Heart left ventricle (tissue), 16 donors: ENCODE results near the gene SLC45A3. TPM values are rescaled to one million over a fixed set of nuclear protein-coding genes. Genes with fewer than 3 reads are reported as not detected.

ENCODE experiments used
- ATAC-seq, 4 donors: fragments of 200-7000 bp; cut with Tn5 transposase; one replicate each; pipeline ENCODE4 v1.9.1; 2020 to 2022; ENCODE audit warnings: moderate library complexity in 4 of 4, mild to moderate bottlenecking in 3 of 4, moderate number of reproducible peaks in 1 of 4
- DNase-seq, 5 donors: peaks; one replicate each; pipeline ENCODE4 v3.0.0-alpha.2; 2020
- H3K27ac ChIP-seq, 12 donors: fragments of 200-600 bp; sonication (generic) in 4 of 12; one replicate each; pipeline versions ENCODE4 v1.5.0 to v1.8.0; 2016 to 2022; ENCODE audit warnings: mild to moderate bottlenecking in 2 of 12
- H3K27me3 ChIP-seq, 9 donors: fragments of 200-600 bp; sonication (generic) in 2 of 9; one replicate each; pipeline versions ENCODE4 v1.5.1 to v1.8.0; 2016 to 2022; ENCODE audit warnings: mild to moderate bottlenecking in 3 of 9
- H3K36me3 ChIP-seq, 9 donors: fragments of 200-600 bp; sonication (generic) in 2 of 9; one replicate each; pipeline versions ENCODE4 v1.5.0 to v1.8.0; 2018 to 2022; ENCODE audit warnings: mild to moderate bottlenecking in 2 of 9
- H3K4me1 ChIP-seq, 12 donors: fragments of 200-600 bp; sonication (generic) in 4 of 12; one replicate each; pipeline versions ENCODE4 v1.5.0 to v1.8.0; 2016 to 2022; ENCODE audit warnings: mild to moderate bottlenecking in 3 of 12
- H3K4me3 ChIP-seq, 12 donors: fragments of 200-600 bp; sonication (generic) in 4 of 12; one replicate each; pipeline versions ENCODE4 v1.5.0 to v1.8.0; 2017 to 2022; ENCODE audit warnings: mild to moderate bottlenecking in 9 of 12, moderate library complexity in 4 of 12
- H3K9me3 ChIP-seq, 12 donors: fragments of 200-600 bp; sonication (generic) in 4 of 12; one replicate each; pipeline versions ENCODE4 v1.5.0 to v1.8.0; 2016 to 2022; ENCODE audit warnings: mild to moderate bottlenecking in 1 of 12
- POLR2A ChIP-seq, 2 donors: fragments of 450-650 bp; IDR thresholded peaks; one replicate each; pipeline ENCODE4 v1.6.1; 2017; ENCODE audit warnings: antibody characterized with exemption in 2 of 2, mild to moderate bottlenecking in 2 of 2, moderate library complexity in 2 of 2
- WGBS, 4 donors: extraction: QIAGEN DNeasy Blood & Tissue Kit in 2 of 4; methylation state at CpG; one replicate each; pipeline versions ENCODE4 v1.1.5 to v1.1.7; 2013 to 2018; 5-methylcytosine and 5-hydroxymethylcytosine counted together
- intact Hi-C, 10 donors: fragments of 100-400 bp; cut with DNase I; formaldehyde crosslinking; loops; one replicate each; pipeline versions ENCODE4 v1.11.1 to v1.14.2; 2022
- polyA plus RNA-seq, 2 donors: library from polyadenylated mRNA; stranded (reverse); fragments of 200-250 nt; gene quantifications; one replicate each; pipeline ENCODE4 v1.2.3, GENCODE V29; 2013
- total RNA-seq, 9 donors: library from RNA; depleted of rRNA in 2 of 9; stranded (reverse); fragments of >200 nt in 2 of 9; fragmentation: NEBNext Ultra II Directional in 3 of 9; extraction: Animal tissue kit (Norgen Biotek cat#: 25700) in 3 of 9; gene quantifications; one replicate each; pipeline versions ENCODE4 v1.1.0 to v1.2.4, GENCODE V29; 2016 to 2023
- TF ChIP-seq, protein P1 (sequence below), 12 donors: fragments of 200-600 bp; sonication (generic) in 4 of 12; IDR thresholded peaks; one replicate each; pipeline versions ENCODE4 v1.5.0 to v1.8.0; 2018 to 2022; ENCODE audit warnings: antibody characterized with exemption in 12 of 12, mild to moderate bottlenecking in 5 of 12
- donor health status: ischemic (EF 13 %, LVEDD 7.1; RV severe dilation, severe dysfunction).
- donor health status: healthy with polysubstance abuse.
- donor health status: DM: no; HTN: yes; CAD: no.
- donor health status: DM: no; HTN: no; CAD: no.
- donor health status: ischemic (EF 25% LVEDD 6.9; RV normal size, moderate dysfunction).
- donor health status: ischemic (EF 25% LVEDD 5.7; RV mildly dilated, moderate dysfunction).
- donor health status: healthy.
- donor health status: DM: yes; HTN: yes; CAD: no.
- donor health status: ischemic (EF 35%, LVEDD 5.7; RV mildly dilated, moderate dysfunction).
- donor health status: nonischemic (EF 11% LVEDD 7.7; RV severe dilation, severe dysfunction).
- donor health status: DM: yes; HTN: yes; CAD: no.
- donor health status: PGD.
- donor health status: ischemic (EF 29% LVEDD 5.4; RV normal size, mild dysfunction).
- donor health status: nonischemic (EF 23%, LVEDD 6.1; RV moderate dilation, normal function).

The SLC45A3 gene
- total and polyA plus RNA-seq, 11 donors, result 1.2 to 6.1 (median 2.6) TPM

DNA sequence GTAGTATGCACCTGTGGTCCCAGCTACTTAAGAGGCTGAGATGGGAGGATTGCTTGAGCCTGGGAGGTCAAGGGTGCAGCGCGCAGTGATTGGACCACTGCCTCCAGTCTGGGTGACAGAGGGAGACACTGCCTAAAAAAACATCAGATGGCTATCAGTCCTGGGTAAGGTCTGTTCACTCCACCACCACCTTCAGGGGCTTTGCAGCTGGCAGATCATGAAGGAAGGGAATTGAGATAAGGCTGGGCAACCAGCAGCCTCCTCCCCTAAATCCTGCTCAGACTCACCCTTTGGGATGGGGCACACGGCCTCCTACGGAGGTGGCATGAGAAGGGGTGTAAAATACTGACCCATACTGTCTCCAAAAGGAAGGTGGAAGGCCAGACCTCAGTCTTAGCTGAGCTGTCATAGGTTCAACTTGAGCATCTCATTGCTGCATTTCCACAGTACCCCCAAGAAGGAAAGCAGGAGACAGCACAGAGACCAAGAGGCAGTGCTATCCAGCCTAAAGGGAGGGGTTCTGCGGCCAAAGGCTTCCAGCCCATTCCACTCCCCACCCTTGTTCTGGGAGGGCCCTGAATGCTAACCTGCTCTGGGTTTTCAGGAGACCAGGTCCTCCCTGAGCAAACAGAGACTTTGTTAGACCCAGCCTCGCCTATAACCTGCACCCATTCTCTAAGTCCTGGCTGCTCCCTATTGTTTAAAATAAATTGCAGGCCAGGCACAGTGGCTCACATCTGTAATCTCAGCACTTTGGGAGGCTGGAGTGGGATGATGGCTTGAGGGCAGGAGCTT, 13.7 kb downstream of the SLC45A3 start:
- no peaks in the 10 kb centered on the region for H3K9me3 ChIP-seq
- no peak overlapping the region for H3K4me3 ChIP-seq
- peaks cover 0 to 32% (median 2%) of the 10 kb centered on the region in 12 donors for H3K4me1 ChIP-seq
- no peak for ATAC-seq
- no peak overlapping the region for H3K27ac ChIP-seq
- no peak for DNase-seq
- H3K27me3 ChIP-seq, result no peaks in the 10 kb centered on the region
- intact Hi-C loops, result no loop called here
- TF ChIP-seq, protein P1, sequence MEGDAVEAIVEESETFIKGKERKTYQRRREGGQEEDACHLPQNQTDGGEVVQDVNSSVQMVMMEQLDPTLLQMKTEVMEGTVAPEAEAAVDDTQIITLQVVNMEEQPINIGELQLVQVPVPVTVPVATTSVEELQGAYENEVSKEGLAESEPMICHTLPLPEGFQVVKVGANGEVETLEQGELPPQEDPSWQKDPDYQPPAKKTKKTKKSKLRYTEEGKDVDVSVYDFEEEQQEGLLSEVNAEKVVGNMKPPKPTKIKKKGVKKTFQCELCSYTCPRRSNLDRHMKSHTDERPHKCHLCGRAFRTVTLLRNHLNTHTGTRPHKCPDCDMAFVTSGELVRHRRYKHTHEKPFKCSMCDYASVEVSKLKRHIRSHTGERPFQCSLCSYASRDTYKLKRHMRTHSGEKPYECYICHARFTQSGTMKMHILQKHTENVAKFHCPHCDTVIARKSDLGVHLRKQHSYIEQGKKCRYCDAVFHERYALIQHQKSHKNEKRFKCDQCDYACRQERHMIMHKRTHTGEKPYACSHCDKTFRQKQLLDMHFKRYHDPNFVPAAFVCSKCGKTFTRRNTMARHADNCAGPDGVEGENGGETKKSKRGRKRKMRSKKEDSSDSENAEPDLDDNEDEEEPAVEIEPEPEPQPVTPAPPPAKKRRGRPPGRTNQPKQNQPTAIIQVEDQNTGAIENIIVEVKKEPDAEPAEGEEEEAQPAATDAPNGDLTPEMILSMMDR (IDR thresholded peaks at IDR 0.05), result no peak
- no peak for TF ChIP-seq POLR2A (IDR thresholded peaks at IDR 0.05)
- WGBS, 4 donors, result 96 to 100% (median 97%) methylated on average over 6 of the region's 6 CpGs
- H3K36me3 ChIP-seq, result no peaks in the 10 kb centered on the region

DNA sequence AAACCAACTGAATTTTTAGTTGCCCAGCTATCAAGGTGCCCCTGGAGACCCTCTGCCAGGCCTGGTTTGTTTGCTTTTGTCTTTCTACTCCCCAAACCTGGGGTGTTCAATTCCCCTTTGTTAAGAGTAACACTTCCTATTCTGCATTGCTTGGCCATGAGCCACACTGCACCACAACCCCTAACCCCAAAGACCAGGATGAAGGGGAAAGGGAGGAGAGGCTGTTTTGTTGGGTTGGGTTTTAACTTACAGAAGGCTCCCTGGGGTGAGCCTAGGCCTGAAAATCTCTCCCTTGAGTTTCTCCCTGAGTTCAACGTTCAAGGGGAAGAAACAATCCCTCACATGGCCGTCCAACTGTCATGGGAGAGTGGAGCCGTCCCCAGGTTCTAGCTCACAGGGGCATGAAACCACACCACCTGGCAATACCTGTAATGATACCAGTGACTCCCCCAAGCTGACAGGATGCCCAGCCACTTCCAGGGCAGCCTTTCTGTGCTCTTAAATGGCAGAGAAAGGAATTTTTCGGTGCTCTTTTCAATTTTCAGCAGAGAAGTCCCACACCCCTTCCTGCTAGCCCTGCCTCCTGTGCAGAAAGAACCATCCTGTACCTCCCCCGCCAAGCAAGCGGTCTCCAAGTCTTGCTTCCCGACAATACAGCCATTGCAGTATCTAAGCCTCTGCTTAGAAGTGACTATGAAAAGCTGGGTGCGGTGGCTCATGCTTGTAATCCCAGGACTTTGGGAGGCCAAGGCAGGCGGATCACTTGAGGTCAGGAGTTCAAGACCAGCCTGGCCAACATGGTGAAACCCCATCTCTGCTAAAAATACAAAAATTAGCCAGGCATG, 14.9 kb downstream of the SLC45A3 start:
- peak in 1 of 4 donors; percentile 23 for ATAC-seq
- Histone ChIP-seq H3K36me3 (no peaks in the 10 kb centered on the region), H3K27me3 (no peaks in the 10 kb centered on the region), H3K4me1 (peaks cover 0 to 32% (median 2%) of the 10 kb centered on the region in 12 donors), H3K27ac (no peak overlapping the region), H3K9me3 (no peaks in the 10 kb centered on the region), H3K4me3 (no peak overlapping the region)
- no peak for TF ChIP-seq POLR2A (IDR thresholded peaks at IDR 0.05)
- 47 to 79% (median 61%) methylated on average over 6 to 9 of the region's 9 CpGs for WGBS, 4 donors
- DNase-seq, result no peak
- intact Hi-C loops, result no loop called here

DNA sequence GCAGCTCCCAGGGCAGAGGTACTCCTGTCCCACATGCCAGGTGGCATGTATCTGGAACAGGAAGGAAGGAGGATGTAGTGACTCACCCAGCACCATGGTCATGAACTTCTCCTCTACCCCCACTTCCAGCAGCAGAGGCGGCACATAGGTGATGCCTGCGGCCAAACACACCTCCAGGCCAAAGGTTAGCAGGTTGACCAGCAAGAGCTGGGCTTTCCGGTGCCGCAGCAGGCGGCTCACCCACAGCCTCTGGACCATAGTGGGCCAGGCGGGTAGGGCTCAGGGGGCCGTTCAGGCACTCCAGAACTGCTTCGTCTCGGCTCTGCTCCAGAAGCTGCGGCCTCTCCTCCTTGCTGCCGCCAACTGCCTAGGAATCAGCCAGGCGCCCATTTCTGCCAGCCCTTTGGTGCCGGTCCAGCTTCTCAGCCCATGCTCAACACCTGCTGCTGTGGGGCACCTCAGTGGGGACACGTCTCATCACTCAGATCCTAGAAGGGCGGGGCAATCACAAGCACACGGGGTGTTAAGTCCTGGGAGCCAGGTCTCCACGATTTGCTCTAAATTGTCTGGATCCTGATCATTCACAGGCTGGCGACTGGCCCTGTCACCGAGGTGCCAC, 15.8 kb downstream of the SLC45A3 start:
- H3K36me3 ChIP-seq, result no peaks in the 10 kb centered on the region
- no peak overlapping the region for H3K27ac ChIP-seq
- DNase-seq (no peak), ATAC-seq (no peak)
- 83 to 89% (median 86%) methylated on average over 11 to 19 of the region's 19 CpGs for WGBS, 4 donors
- H3K9me3 ChIP-seq, result no peaks in the 10 kb centered on the region
- TF ChIP-seq POLR2A (IDR thresholded peaks at IDR 0.05), result no peak
- TF ChIP-seq, protein P1 (IDR thresholded peaks at IDR 0.05), result no peak
- no peaks in the 10 kb centered on the region for H3K27me3 ChIP-seq
- peaks cover 0 to 25% (median 2%) of the 10 kb centered on the region in 12 donors for H3K4me1 ChIP-seq
- no peak overlapping the region for H3K4me3 ChIP-seq
- intact Hi-C loops, result loop anchor here in 2 of 10 donors (5.0 kb wide), 1 partner anchor 48 kb away; no protein-coding TSS in a partner anchor

DNA sequence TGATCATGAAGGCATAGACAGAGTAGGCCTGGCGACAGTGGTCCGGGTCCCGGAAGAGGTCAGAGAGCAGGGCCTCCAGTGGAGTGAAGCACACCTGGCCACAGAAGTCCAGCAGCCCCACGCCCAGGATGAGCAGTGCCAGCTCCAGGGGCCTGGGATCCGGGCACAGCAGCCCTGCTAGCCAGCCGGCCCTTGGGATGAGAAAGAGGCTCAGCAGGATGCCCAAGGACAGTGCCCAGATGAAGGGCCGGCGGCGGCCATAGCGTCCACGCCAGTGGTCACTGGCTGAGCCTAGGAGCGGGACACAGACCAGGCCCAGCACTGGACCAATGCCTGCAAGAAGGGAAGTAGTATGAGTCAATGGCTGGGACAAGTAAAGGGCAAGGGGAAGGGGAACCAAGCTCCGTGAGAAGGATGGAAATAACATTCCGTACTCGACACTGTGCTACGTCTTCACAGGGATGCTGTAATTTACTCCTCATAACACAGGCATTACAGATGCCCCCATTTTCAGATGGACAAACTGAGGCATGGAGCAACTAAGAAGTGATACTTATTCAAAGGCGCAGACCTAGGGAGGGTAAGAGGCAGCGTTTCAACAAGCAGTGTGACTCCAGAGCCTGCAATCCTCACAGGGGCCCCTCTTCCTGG, 16.9 kb downstream of the SLC45A3 start:
- no peaks in the 10 kb centered on the region for H3K36me3 ChIP-seq
- DNase-seq (no peak), ATAC-seq (no peak)
- TF ChIP-seq POLR2A (IDR thresholded peaks at IDR 0.05), result no peak
- TF ChIP-seq, protein P1 (IDR thresholded peaks at IDR 0.05), result no peak
- no peaks in the 10 kb centered on the region for H3K9me3 ChIP-seq
- no peak overlapping the region for H3K4me3 ChIP-seq
- WGBS, 4 donors, result 82 to 95% (median 94%) methylated on average over 12 to 18 of the region's 18 CpGs
- intact Hi-C loops, result loop anchor here in 2 of 10 donors (5.0 kb wide), 1 partner anchor 49 kb away; no protein-coding TSS in a partner anchor
- H3K4me1 ChIP-seq, result peaks cover 0 to 22% (median 9%) of the 10 kb centered on the region in 12 donors
- no peaks in the 10 kb centered on the region for H3K27me3 ChIP-seq
- H3K27ac ChIP-seq, result no peak overlapping the region
